PC-3 (cell line): ENCODE measurements around the gene TSHZ2. TPM values are rescaled to one million over a fixed set of nuclear protein-coding genes. Genes with fewer than 3 reads are reported as not detected.

Experiments
- ATAC-seq: fragments of 200-7000 bp; cut with Tn5 transposase; 2 replicates; pipeline ENCODE4 v1.9.1; 2020; ENCODE audit warnings: mild to moderate bottlenecking, moderate library complexity
- BruUV-seq: library from RNA; stranded (reverse); fragments of 400-500 nt; replicated peaks from 2 replicates; lab custom pipeline; 2021; lab: Mats Ljungman, UMichigan
- CTCF ChIA-PET: fragments of 300-600 bp; sonication (Branson Sonifier 250); formaldehyde crosslinking; loops from one replicate; lab custom pipeline; 2022; ENCODE audit warnings: antibody characterized with exemption; lab: Charles Lee
- POLR2A ChIA-PET: fragments of 300-600 bp; sonication (Branson Sonifier 250); formaldehyde crosslinking; loops from one replicate; lab custom pipeline; 2022; ENCODE audit warnings: antibody characterized with exemption; ENCODE audit not compliant: unreplicated experiment; lab: Charles Lee
- DNase-seq: peaks from one replicate; pipeline ENCODE4 v3.0.0-alpha.2; 2015
- H2AFZ ChIP-seq: fragments of 300-600 bp; sonication (generic); 2 replicates; pipeline ENCODE4 v1.6.0; 2016; ENCODE audit warnings: antibody characterized with exemption, low read length
- H3F3A ChIP-seq: fragments of 300-600 bp; sonication (generic); one replicate; pipeline ENCODE4 v1.6.0; 2017; ENCODE audit warnings: antibody characterized with exemption, low read length, control low read depth, mild to moderate bottlenecking; ENCODE audit not compliant: unreplicated experiment
- H3K27ac ChIP-seq: fragments of 300-600 bp; sonication (generic); 2 replicates; pipeline ENCODE4 v1.5.1; 2016; ENCODE audit warnings: mild to moderate bottlenecking, low read length
- H3K27me3 ChIP-seq: fragments of 300-600 bp; sonication (generic); 2 replicates; pipeline ENCODE4 v1.6.1; 2016; ENCODE audit warnings: low read length, mixed read lengths
- H3K36me3 ChIP-seq: fragments of 300-600 bp; sonication (generic); 2 replicates; pipeline ENCODE4 v1.6.1; 2016; ENCODE audit warnings: low read depth, mixed run types, low read length, mixed read lengths
- H3K4me1 ChIP-seq: fragments of 300-600 bp; sonication (generic); 2 replicates; pipeline ENCODE4 v1.5.1; 2016; ENCODE audit warnings: low read length; ENCODE audit not compliant: insufficient read depth
- H3K4me2 ChIP-seq: fragments of 300-600 bp; sonication (generic); 2 replicates; pipeline ENCODE4 v1.6.0; 2016; ENCODE audit warnings: low read length
- H3K4me3 ChIP-seq: fragments of 300-600 bp; sonication (generic); 2 replicates; pipeline ENCODE4 v1.5.1; 2016; ENCODE audit warnings: mild to moderate bottlenecking, low read length, mixed read lengths
- H3K79me2 ChIP-seq: fragments of 300-600 bp; sonication (generic); 2 replicates; pipeline ENCODE4 v1.6.1; 2017; ENCODE audit warnings: low read length, mixed read lengths
- H3K9ac ChIP-seq: fragments of 300-600 bp; sonication (generic); 2 replicates; pipeline ENCODE4 v1.6.0; 2016; ENCODE audit warnings: mild to moderate bottlenecking, low read length
- H3K9me2 ChIP-seq: fragments of 300-600 bp; sonication (generic); replicated peaks from 2 replicates; pipeline ENCODE4 v1.6.1; 2016; ENCODE audit warnings: mixed run types, low read length, mixed read lengths
- H3K9me3 ChIP-seq: fragments of 300-600 bp; sonication (generic); 2 replicates; pipeline ENCODE4 v1.6.1; 2016; ENCODE audit warnings: low read length, mixed read lengths
- H4K20me1 ChIP-seq: fragments of 300-600 bp; sonication (generic); 2 replicates; pipeline ENCODE4 v1.6.1; 2016; ENCODE audit warnings: low read length, mixed read lengths
- CTCF ChIP-seq: fragments of 300-600 bp; sonication (generic); conservative IDR thresholded peaks from 2 replicates; pipeline ENCODE4 v1.5.1; 2017; ENCODE audit warnings: antibody characterized with exemption, low read depth, mild to moderate bottlenecking, low read length
- EZH2 ChIP-seq: fragments of 300-600 bp; sonication (generic); IDR thresholded peaks from one replicate; pipeline ENCODE4 v1.6.1; 2017; ENCODE audit warnings: antibody characterized with exemption, mild to moderate bottlenecking, low read length; ENCODE audit not compliant: unreplicated experiment
- EZH2phosphoT487 ChIP-seq: fragments of 300-600 bp; sonication (generic); IDR thresholded peaks from 2 replicates; pipeline ENCODE4 v1.6.1; 2018; ENCODE audit warnings: mild to moderate bottlenecking, antibody characterized with exemption, low read length, borderline replicate concordance
- intact Hi-C: fragments of 100-400 bp; cut with micrococcal nuclease; formaldehyde crosslinking; loops from 2 replicates; pipeline ENCODE4 v1.9.0; 2023
- total RNA-seq: library from RNA; depleted of rRNA; stranded (reverse); fragments of >200 nt; gene quantifications from 2 replicates; pipeline ENCODE4 v1.2.3, GENCODE V29; 2014

Gene TSHZ2
- total RNA-seq, 1 experiment from 2014 or later, result not detected

- Histone ChIP-seq H3K4me1 (no peaks in the 10 kb centered on the region), H3K27ac (no peak overlapping the region), H3K4me2 (no peak overlapping the region), H4K20me1 (no peaks in the 10 kb centered on the region), H3K4me3 (no peak overlapping the region), H3K9ac (no peak overlapping the region), H3K27me3 (peaks cover 75% of the 10 kb centered on the region), H2AFZ (no peak overlapping the region), H3K9me3 (no peaks in the 10 kb centered on the region), H3K9me2 (no peaks in the 10 kb centered on the region), H3K36me3 (no peaks in the 10 kb centered on the region), H3F3A (no peaks in the 10 kb centered on the region), H3K79me2 (no peaks in the 10 kb centered on the region)
- no TSS peak for BruUV-seq
- CTCF ChIA-PET, result no interaction called here
- intact Hi-C loops, result no loop called here
- POLR2A ChIA-PET, result no interaction called here
- ATAC-seq (no peak), DNase-seq (no peak)
- TF ChIP-seq CTCF (no peak), EZH2phosphoT487 (no peak), EZH2 (no peak)
Measured at GRCh38 chr20:53309515-53309914, 337.4 kb downstream of the TSHZ2 start.

- Histone ChIP-seq H3K79me2 (no peaks in the 10 kb centered on the region), H2AFZ (no peak overlapping the region), H3K9ac (no peak overlapping the region), H3K27me3 (peaks cover 79% of the 10 kb centered on the region), H3K27ac (no peak overlapping the region), H3K4me2 (no peak overlapping the region), H3F3A (no peaks in the 10 kb centered on the region), H3K36me3 (no peaks in the 10 kb centered on the region), H3K4me1 (no peaks in the 10 kb centered on the region), H3K9me2 (no peaks in the 10 kb centered on the region), H3K9me3 (no peaks in the 10 kb centered on the region), H3K4me3 (no peak overlapping the region), H4K20me1 (no peaks in the 10 kb centered on the region)
- POLR2A ChIA-PET, result no interaction called here
- TF ChIP-seq EZH2 (no peak), EZH2phosphoT487 (no peak), CTCF (no peak)
- intact Hi-C loops, result no loop called here
- DNase-seq (no peak), ATAC-seq (no peak)
- CTCF ChIA-PET, result no interaction called here
- no TSS peak for BruUV-seq
Measured at GRCh38 chr20:53312957-53313356, 340.8 kb downstream of the TSHZ2 start.

- no peak for ATAC-seq
- CTCF ChIA-PET, result no interaction called here
Measured at GRCh38 chr20:53316206-53316937, 344.2 kb downstream of the TSHZ2 start.

More at GRCh38 chr20:53316206-53316937, 344.2 kb downstream of the TSHZ2 start:
- Histone ChIP-seq H3K4me1 (no peaks in the 10 kb centered on the region), H3K4me3 (no peak overlapping the region), H3K9me2 (no peaks in the 10 kb centered on the region), H3K27me3 (peaks cover 62% of the 10 kb centered on the region), H3F3A (no peaks in the 10 kb centered on the region), H2AFZ (no peak overlapping the region), H3K27ac (no peak overlapping the region), H3K9me3 (no peaks in the 10 kb centered on the region), H3K79me2 (no peaks in the 10 kb centered on the region), H3K9ac (no peak overlapping the region), H3K36me3 (no peaks in the 10 kb centered on the region), H3K4me2 (no peak overlapping the region), H4K20me1 (no peaks in the 10 kb centered on the region)
- POLR2A ChIA-PET, result no interaction called here
- no TSS peak for BruUV-seq
- TF ChIP-seq EZH2 (no peak), EZH2phosphoT487 (no peak), CTCF (no peak)
- DNase-seq, result no peak
- intact Hi-C loops, result no loop called here
